ACC112 (cell line): ENCODE data around the gene ARAF.

Experiments used
- H2AFZ ChIP-seq: fragments of 200-600 bp; sonication (generic); one replicate; pipeline ENCODE4 v1.6.0; 2017; ENCODE audit warnings: antibody characterized with exemption, low read length; ENCODE audit not compliant: unreplicated experiment
- H3K27ac ChIP-seq: fragments of 200-600 bp; sonication (generic); 2 replicates; pipeline ENCODE4 v1.5.1; 2014; ENCODE audit warnings: low read depth, mild to moderate bottlenecking, antibody characterized with exemption, low read length, moderate library complexity
- H3K27me3 ChIP-seq: fragments of 200-600 bp; sonication (generic); 2 replicates; pipeline ENCODE4 v1.6.1; 2014; ENCODE audit warnings: mild to moderate bottlenecking, antibody characterized with exemption, low read length, moderate library complexity, mixed read lengths; ENCODE audit not compliant: insufficient read depth
- H3K36me3 ChIP-seq: fragments of 200-600 bp; sonication (generic); 2 replicates; pipeline ENCODE4 v1.6.1; 2016; ENCODE audit warnings: mild to moderate bottlenecking, antibody characterized with exemption, low read length, moderate library complexity, mixed read lengths; ENCODE audit not compliant: insufficient read depth
- H3K4me1 ChIP-seq: fragments of 200-600 bp; sonication (generic); one replicate; pipeline ENCODE4 v1.6.1; 2016; ENCODE audit warnings: low read length, mixed read lengths; ENCODE audit not compliant: insufficient read depth, unreplicated experiment, control insufficient read depth
- H3K4me3 ChIP-seq: fragments of 200-600 bp; sonication (generic); 2 replicates; pipeline ENCODE4 v1.5.1; 2014; ENCODE audit warnings: mild to moderate bottlenecking, low read depth, low read length
- H3K79me2 ChIP-seq: fragments of 200-600 bp; sonication (generic); one replicate; pipeline ENCODE4 v1.6.0; 2016; ENCODE audit warnings: low read length; ENCODE audit not compliant: control insufficient read depth, unreplicated experiment, insufficient read depth

ARAF gene

GRCh38 chrX:47620303-47620685 lies 59.3 kb downstream of the ARAF start:
- H2AFZ ChIP-seq, result no peak overlapping the region
- H3K4me3 ChIP-seq, result no peak overlapping the region
- H3K36me3 ChIP-seq, result no peaks in the 10 kb centered on the region
- no peaks in the 10 kb centered on the region for H3K27me3 ChIP-seq
- no peak overlapping the region for H3K27ac ChIP-seq
- no peaks in the 10 kb centered on the region for H3K4me1 ChIP-seq
- no peaks in the 10 kb centered on the region for H3K79me2 ChIP-seq
